ENCODE results near the gene PROM1. TPM values are rescaled to one million over a fixed set of nuclear protein-coding genes. Genes with fewer than 3 reads are reported as not detected.

PROM1 gene
- total and polyA plus RNA-seq, 8 donors: 3.5 to 124 (median 12.3) TPM

- Histone ChIP-seq H3K36me3 (peaks cover 0 to 27% (median 7%) of the 10 kb centered on the region in 4 donors), H3K4me3 (no peak overlapping the region), H3K9me3 (no peaks in the 10 kb centered on the region), H3K4me1 (no peaks in the 10 kb centered on the region), H3K27ac (no peak overlapping the region), H3K27me3 (peaks cover 0 to 7% (median 0%) of the 10 kb centered on the region in 3 donors)
- no peak for TF ChIP-seq POLR2A (IDR thresholded peaks at IDR 0.05)
- no peak for TF ChIP-seq CTCF (IDR thresholded peaks at IDR 0.05)
- no peak for TF ChIP-seq POLR2AphosphoS5 (IDR thresholded peaks at IDR 0.05)
- WGBS, 5 donors: 76 to 94% (median 88%) methylated on average over 4 of the region's 4 CpGs
- intact Hi-C loops (cut with DNase I; ENCODE audit: low total_unique reads): no loop called here
- no peak for DNase-seq
Measured at GRCh38 chr4:16009153-16009552, 74.7 kb downstream of the PROM1 start.

DNA sequence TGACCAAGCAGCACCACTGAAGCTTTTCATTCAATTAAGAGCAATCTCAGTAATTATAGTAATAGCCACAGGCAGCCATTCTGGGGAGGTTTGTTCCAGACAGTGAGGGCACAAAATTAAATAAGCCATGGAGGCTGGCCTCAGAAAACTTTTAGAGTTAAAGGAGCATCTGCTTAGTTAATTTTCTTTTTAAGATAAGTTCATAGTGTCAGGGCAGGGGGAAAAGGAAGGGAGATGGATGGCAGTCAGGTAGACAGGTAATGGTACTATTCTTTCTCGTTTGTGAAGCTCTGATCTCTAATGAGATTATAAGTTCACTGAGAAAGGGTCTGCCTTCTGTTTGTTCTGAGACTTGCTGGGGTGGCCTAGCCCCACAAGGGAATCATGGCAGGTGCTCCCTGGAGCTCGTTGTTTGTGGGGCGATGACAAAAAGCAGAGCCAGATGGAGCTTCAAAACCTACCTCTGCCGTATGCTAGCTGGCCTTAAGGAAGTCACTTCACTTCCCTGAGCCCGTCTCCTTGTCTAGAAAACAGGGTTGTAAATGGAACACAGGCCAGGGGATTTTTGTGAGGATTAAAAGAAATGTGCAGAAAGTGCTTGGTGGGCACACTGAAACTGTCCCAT, 76.2 kb downstream of the PROM1 start:
- H3K36me3 ChIP-seq: peaks cover 0 to 29% (median 4%) of the 10 kb centered on the region in 4 donors
- 60 to 77% (median 72%) methylated on average over 5 of the region's 5 CpGs for WGBS, 5 donors
- DNase-seq: no peak
- intact Hi-C loops (cut with DNase I; ENCODE audit: low total_unique reads): no loop called here
- H3K27me3 ChIP-seq: peaks cover 0 to 7% (median 0%) of the 10 kb centered on the region in 3 donors
- no peak overlapping the region for H3K4me3 ChIP-seq
- no peak overlapping the region for H3K27ac ChIP-seq
- H3K9me3 ChIP-seq: no peaks in the 10 kb centered on the region
- H3K4me1 ChIP-seq: no peaks in the 10 kb centered on the region
- TF ChIP-seq POLR2AphosphoS5 (IDR thresholded peaks at IDR 0.05): no peak

DNA sequence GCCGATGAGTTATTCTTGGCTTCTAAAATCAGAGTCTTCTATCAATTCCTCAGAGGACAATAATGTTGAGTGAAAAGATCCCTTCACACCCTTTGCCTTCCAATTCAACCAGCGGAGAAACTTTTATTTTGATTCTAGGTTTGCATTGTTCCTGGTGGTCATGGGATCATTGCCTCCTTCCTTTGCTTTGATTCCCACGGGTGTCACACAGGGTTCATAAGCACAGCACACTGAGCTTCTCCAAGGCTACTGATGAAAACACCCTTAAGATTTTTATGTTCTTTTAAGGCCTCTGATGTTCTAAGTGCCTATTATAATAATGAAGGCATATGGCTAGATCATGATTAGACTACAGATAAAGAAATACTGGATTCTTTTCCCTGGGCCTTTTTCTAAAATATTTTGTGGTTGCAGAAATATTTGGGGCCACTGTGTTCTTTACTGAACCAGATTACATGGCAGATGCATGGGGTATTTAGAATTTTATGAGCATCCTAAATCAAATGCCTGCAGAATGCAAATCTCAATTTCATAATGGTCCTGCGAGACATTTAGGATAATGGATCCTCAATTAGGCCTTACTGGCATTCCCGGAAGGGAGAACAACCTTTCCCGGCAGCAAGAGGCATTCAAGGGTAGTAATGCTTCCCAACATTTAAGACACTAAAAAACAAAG, 76.9 kb downstream of the PROM1 start:
- no peak overlapping the region for H3K4me3 ChIP-seq
- DNase-seq: no peak
- H3K4me1 ChIP-seq: no peaks in the 10 kb centered on the region
- intact Hi-C loops (cut with DNase I; ENCODE audit: low total_unique reads): no loop called here
- no peak overlapping the region for H3K27ac ChIP-seq
- no peaks in the 10 kb centered on the region for H3K9me3 ChIP-seq
- peaks cover 0 to 34% (median 4%) of the 10 kb centered on the region in 4 donors for H3K36me3 ChIP-seq
- WGBS, 5 donors: 89 to 94% (median 92%) methylated on average over 6 of the region's 6 CpGs
- H3K27me3 ChIP-seq: peaks cover 0 to 7% (median 0%) of the 10 kb centered on the region in 3 donors
- TF ChIP-seq CTCF (IDR thresholded peaks at IDR 0.05) (no peak), POLR2A (IDR thresholded peaks at IDR 0.05) (no peak)

- H3K27ac ChIP-seq: no peak overlapping the region
- H3K27me3 ChIP-seq: peaks cover 0 to 7% (median 0%) of the 10 kb centered on the region in 3 donors
- H3K4me3 ChIP-seq: no peak overlapping the region
- peaks cover 0 to 27% (median 4%) of the 10 kb centered on the region in 4 donors for H3K36me3 ChIP-seq
- H3K9me3 ChIP-seq: no peaks in the 10 kb centered on the region
- DNase-seq: no peak
- H3K4me1 ChIP-seq: peaks cover 0 to 10% (median 0%) of the 10 kb centered on the region in 4 donors
- 76 to 94% (median 85%) methylated on average over 5 of the region's 5 CpGs for WGBS, 5 donors
- no peak for TF ChIP-seq POLR2AphosphoS5 (IDR thresholded peaks at IDR 0.05)
- no peak for TF ChIP-seq POLR2A (IDR thresholded peaks at IDR 0.05)
- no peak for TF ChIP-seq EP300 (IDR thresholded peaks at IDR 0.05)
- no peak for TF ChIP-seq CTCF (IDR thresholded peaks at IDR 0.05)
- intact Hi-C loops (cut with DNase I; ENCODE audit: low total_unique reads): no loop called here
Measured at GRCh38 chr4:16005676-16006075, 78.1 kb downstream of the PROM1 start.

- Histone ChIP-seq H3K27ac (no peak overlapping the region), H3K4me3 (no peak overlapping the region), H3K27me3 (peaks cover 0 to 7% (median 0%) of the 10 kb centered on the region in 3 donors), H3K9me3 (no peaks in the 10 kb centered on the region), H3K4me1 (peaks cover 0 to 11% (median 0%) of the 10 kb centered on the region in 4 donors), H3K36me3 (peaks cover 0 to 20% (median 3%) of the 10 kb centered on the region in 4 donors)
- peak; percentile 48 to 90 for DNase-seq
- 2 to 11% (median 5%) methylated on average over 4 of the region's 4 CpGs for WGBS, 5 donors
- intact Hi-C loops (cut with DNase I; ENCODE audit: low total_unique reads): no loop called here
- TF ChIP-seq CTCF (IDR thresholded peaks at IDR 0.05) (peak in 5 of 7 experiments; percentile 70 to 81 (median 76)), POLR2A (IDR thresholded peaks at IDR 0.05) (no peak), POLR2AphosphoS5 (IDR thresholded peaks at IDR 0.05) (peak in 1 of 3 donors; percentile 50)
Measured at GRCh38 chr4:16001484-16001858, 82.4 kb downstream of the PROM1 start.
